Left lobe of liver (tissue), 2 donors: ENCODE data around the gene IKZF4. TPM values are rescaled to one million over a fixed set of nuclear protein-coding genes. Genes with fewer than 3 reads are reported as not detected.
"Not testable (repeated sequence)": the region's sequence is repeated elsewhere in the genome, so short reads cannot be mapped to it uniquely, and the experiment has no call there.

Source experiments
- ATAC-seq: fragments of 200-7000 bp; cut with Tn5 transposase; one replicate; pipeline ENCODE4 v1.9.1; 2020; ENCODE audit warnings: mild to moderate bottlenecking, moderate library complexity
- DNase-seq: peaks from one replicate; pipeline ENCODE4 v3.0.0-alpha.2; 2020; ENCODE audit warnings: low spot score
- total RNA-seq: library from RNA; stranded (reverse); gene quantifications from one replicate; pipeline ENCODE4 v1.2.1, GENCODE V29; 2021
- donor health status: DM: no; HTN: no; CAD: no; lungs with moderate emphysema.
- donor health status: DM: no; HTN: yes; CAD: no.

IKZF4 gene
- 2.3 TPM for total RNA-seq

GRCh38 chr12:56020423-56021184, at the start of gene IKZF4:
Gene IKZF4, plus strand, starts transcription at chr12:56021043. Its CDS starts 451 bp downstream, at chr12:56021494.
- ATAC-seq (peak; percentile 49), DNase-seq (no peak)

DNA sequence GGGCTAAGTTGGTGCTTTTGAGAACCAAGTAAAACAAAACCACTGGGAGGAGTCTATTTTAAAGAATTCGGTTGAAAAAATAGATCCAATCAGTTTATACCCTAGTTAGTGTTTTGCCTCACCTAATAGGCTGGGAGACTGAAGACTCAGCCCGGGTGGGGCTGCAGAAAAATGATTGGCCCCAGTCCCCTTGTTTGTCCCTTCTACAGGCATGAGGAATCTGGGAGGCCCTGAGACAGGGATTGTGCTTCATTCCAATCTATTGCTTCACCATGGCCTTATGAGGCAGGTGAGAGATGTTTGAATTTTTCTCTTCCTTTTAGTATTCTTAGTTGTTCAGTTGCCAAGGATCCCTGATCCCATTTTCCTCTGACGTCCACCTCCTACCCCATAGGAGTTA, 48.8 kb upstream of the IKZF4 start:
- ATAC-seq = no peak
- no peak for DNase-seq

- DNase-seq (no peak), ATAC-seq (no peak)
Observed at GRCh38 chr12:55972456-55972855, 48.4 kb upstream of the IKZF4 start.

GRCh38 chr12:55972911-55973598, 47.8 kb upstream of the IKZF4 start:
- ATAC-seq (no peak), DNase-seq (no peak)

GRCh38 chr12:55973599-55974307, 47.1 kb upstream of the IKZF4 start, which contains the start of gene RAB5B:
Gene RAB5B, plus strand, starts transcription at chr12:55974078. Its CDS starts 12,883 bp downstream, at chr12:55986961.
- ATAC-seq (peak; percentile 89), DNase-seq (peak; percentile 100)

DNA sequence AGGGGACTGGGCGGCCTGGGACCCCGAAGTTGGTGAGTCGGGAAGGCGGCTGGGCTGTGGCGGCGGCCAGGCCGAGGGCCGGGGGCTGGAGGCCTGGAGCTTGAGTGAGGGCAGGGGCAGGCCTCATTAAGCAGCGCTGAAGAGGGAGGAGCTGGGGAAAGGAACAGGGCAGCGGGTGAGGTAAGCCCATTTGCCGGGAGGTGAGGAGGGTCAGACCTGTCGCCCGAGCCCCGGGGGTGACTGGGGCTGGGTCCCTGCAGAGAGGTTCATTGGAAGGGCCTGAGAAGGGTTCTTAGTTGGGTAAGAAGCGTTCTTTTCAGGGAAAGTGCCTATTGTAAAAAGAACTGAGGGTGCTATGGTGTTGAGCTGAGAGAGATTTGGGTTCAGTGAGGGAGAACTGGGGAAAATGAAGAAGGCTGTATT, 46.5 kb upstream of the IKZF4 start:
- DNase-seq = no peak
- ATAC-seq = peak; percentile 53

GRCh38 chr12:55978393-55978792, 42.5 kb upstream of the IKZF4 start:
- DNase-seq (no peak), ATAC-seq (no peak)

DNA sequence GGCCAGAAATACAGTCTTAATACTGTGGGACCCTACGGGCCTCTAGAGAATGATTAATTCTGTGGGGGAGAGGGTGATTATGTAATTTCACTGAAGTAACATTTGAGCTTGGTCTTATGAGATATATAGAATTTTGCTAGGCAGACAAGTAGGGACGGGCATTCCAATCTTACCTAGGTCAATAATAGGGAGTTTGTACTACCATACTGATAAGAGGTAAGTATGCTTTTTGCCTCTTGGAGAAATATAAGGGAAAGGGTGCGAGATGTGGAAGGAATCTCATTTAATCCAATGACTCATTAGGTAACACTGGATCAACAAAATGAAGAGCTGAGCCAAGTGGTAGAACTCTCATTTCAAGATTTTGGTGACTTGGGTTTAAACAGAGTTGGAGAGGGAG, 41.8 kb upstream of the IKZF4 start:
- no peak for DNase-seq
- ATAC-seq = no peak

DNA sequence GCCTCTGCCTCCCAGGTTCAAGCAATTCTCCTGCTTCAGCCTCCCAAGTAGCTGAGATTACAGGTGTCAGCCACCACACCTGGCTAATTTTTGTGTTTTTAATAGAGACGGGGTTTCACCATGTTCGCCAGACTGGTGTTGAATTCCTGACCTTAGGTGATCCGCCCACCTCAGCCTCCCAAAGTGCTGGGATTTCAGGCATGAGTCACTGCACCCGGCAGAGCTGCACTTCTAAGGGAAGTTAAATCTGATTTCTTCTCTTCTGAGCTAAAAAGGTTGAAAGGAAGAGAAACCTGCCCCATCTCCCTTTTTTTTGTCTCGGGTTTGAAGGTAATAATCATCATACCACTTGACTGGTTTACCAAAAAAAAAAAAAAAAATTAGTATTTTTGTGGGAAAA, 39.0 kb upstream of the IKZF4 start:
- not testable (repeated sequence) for ATAC-seq, DNase-seq

DNA sequence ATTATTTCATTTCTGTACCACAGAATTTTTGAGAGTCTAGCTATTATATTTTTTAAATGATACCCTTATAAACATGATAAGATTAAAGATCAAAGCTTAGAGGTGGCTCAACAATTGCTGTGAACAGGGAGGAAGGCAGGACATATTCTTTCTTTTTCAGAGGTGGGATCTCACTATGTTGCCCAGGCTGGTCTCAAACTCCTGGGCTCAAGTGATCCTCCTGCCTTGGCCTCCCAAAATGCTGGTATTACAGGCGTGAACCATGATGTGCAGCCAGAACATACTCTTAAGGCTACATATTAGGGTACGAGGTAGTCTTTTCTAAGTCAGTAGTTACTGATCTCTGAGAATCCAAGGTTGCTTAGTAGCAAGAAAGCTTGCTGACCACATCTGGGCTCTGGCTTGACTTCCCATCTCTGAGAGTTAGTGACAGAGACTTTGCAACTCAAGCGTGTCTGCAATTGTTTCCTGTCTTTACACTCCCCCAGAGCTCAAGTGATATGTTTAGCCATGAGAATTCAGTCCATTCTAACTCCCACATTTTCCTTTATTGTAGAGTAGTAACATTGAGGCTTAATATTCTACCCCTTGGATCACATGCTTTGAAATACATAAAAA, 38.4 kb upstream of the IKZF4 start:
- DNase-seq (no peak), ATAC-seq (no peak)

- DNase-seq = no peak
- ATAC-seq = no peak
Observed at GRCh38 chr12:55983232-55983842, 37.5 kb upstream of the IKZF4 start.

GRCh38 chr12:55984861-55985260, 36.0 kb upstream of the IKZF4 start:
- ATAC-seq = no peak
- no peak for DNase-seq

DNA sequence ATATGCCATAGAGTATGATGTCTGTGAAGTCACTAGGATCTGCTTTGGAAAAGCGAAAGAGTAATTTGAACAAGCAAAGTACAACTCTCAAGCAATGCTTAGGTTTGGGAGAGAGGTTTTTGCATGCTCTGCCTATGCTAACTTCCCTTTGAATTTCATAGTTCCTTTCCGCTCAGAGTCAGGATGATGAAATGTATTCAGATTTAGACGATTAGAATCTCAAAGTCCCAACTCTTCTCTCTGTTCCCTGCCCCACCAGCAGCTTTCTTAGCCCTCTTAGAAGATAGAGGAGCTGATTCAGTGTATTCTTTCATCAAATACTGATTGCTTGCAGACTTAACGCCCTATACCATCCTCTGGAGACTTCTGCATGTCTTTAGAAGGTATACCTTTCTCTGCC, 35.5 kb upstream of the IKZF4 start:
- DNase-seq (no peak), ATAC-seq (no peak)

- DNase-seq, ATAC-seq: not testable (repeated sequence)
Observed at GRCh38 chr12:55985976-55986375, 34.9 kb upstream of the IKZF4 start.

DNA sequence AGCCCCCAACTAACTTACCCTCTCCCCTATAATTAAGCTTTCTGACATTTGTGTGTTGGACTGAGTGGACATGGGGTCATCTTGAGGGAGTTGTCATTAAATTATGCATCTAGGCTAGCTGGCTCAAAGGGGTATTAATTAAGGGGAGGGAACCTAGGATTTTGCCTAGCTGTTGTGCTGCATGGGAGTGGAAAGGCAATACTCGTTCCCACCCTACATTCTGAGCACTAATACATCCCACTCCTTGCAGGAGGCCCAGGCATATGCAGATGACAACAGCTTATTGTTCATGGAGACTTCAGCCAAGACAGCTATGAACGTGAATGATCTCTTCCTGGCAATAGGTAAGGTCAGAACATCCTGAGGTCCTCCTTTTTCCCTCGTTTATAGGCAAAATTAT, 29.7 kb upstream of the IKZF4 start:
- DNase-seq (no peak), ATAC-seq (no peak)

DNA sequence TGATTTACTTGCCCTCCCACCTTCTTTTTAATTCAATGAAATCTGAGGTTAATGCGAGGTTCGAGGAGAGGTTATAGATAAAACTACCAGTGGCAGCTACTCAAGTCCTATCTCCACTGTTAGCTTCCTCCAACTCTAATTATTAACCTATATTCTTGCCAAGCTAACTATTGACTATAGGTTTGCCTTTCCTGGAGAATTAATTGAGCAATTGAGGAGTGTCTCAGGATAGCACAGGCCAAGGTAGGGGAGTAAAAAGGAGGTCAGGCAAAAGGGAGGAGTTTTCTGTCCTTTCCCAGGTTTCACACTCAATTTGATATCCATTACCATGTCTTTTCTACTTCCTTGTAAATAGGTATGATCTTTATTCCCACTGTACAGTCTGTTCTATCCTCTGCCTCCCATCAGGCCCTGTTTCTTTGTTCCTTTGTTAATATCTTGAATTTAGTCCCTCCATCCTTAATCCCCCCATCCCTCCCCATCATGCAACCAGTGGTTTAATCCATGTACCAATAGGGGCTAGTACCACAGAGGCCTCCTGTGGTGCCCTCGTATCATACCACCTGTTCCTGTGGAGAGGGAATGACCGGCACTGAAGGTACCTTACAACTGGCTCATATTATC, 27.5 kb upstream of the IKZF4 start:
- no peak for ATAC-seq
- DNase-seq = no peak

GRCh38 chr12:55995366-55995765, 25.5 kb upstream of the IKZF4 start:
- ATAC-seq = peak; percentile 4
- no peak for DNase-seq

- DNase-seq (peak; percentile 64), ATAC-seq (peak; percentile 59)
Observed at GRCh38 chr12:55996201-55996714, 24.6 kb upstream of the IKZF4 start.

DNA sequence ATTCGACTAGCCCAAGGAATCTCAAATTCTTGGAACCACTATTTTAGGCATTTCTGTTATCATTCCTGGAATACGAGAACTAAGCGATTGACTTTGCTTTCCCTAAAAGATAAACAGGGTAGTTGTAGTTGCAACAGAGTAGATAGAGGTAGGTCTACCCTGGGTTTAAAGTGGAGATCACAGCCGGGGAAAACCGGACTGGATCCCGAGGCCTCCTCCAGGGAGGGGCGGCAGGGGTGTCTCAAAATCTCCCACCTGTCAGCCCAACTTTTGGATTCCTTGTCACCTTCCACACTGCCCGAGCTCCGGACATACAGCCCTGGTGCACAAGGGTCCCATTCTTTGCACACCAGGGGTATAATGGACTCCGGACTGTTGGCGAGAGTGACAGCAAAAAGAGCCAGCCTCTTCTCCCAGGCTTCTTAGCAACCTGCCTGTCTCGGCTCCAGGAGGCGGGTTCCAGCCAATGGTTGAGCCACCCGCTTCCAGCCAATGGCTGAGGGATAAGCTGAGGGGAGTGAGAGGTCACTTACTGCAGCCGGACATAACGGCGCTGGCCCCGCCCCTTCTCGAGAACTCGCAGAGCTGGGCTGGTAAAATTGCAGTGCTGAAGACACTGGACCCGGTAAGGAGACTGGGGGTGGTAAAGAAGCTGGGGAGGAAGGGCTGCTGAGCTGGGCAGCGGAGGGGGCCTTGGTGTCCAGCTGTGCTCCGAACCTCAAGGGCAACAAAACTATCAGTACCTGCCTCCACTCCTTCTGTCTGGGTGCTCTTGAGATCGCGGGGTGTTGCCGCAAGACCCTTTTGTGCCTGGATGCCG, 23.9 kb upstream of the IKZF4 start, which contains the start of gene SUOX:
SUOX (plus strand) TSS at position 562 of the 820 bp plus-strand sequence. CDS start 4,946 bp downstream, outside the sequence.
- DNase-seq = peak; percentile 98
- ATAC-seq = peak; percentile 92
